ENCODE results near the gene TBC1D14.
"Not testable (repeated sequence)": the region's sequence is repeated elsewhere in the genome, so short reads cannot be mapped to it uniquely, and the experiment has no call there.

The TBC1D14 gene

GRCh38 chr4:6910340-6910959, 824 bp downstream of the TBC1D14 start:
- no peak for DNase-seq (ENCODE audit: low read depth in 2 of 2)

GRCh38 chr4:6910960-6911874, 1.6 kb downstream of the TBC1D14 start:
- no peak for DNase-seq (ENCODE audit: low read depth in 2 of 2)

GRCh38 chr4:6911917-6912316, 2.3 kb downstream of the TBC1D14 start:
- not testable (repeated sequence) for DNase-seq (ENCODE audit: low read depth in 2 of 2)

GRCh38 chr4:6912441-6912840, 2.8 kb downstream of the TBC1D14 start:
- DNase-seq (ENCODE audit: low read depth in 2 of 2), result no peak

GRCh38 chr4:6913350-6913905, 3.8 kb downstream of the TBC1D14 start:
- DNase-seq (ENCODE audit: low read depth in 2 of 2), result no peak

GRCh38 chr4:6914448-6914847, 4.8 kb downstream of the TBC1D14 start:
- no peak for DNase-seq (ENCODE audit: low read depth in 2 of 2)

GRCh38 chr4:6915041-6916005, 5.7 kb downstream of the TBC1D14 start:
- no peak for DNase-seq (ENCODE audit: low read depth in 2 of 2)

GRCh38 chr4:6916069-6916586, 6.5 kb downstream of the TBC1D14 start:
- DNase-seq (ENCODE audit: low read depth in 2 of 2), result no peak

- DNase-seq (ENCODE audit: low read depth in 2 of 2), result peak in 1 of 2 donors; percentile 33
Measured at GRCh38 chr4:6916587-6917460, 7.2 kb downstream of the TBC1D14 start.

GRCh38 chr4:6917461-6918271, 8.0 kb downstream of the TBC1D14 start:
- no peak for DNase-seq (ENCODE audit: low read depth in 2 of 2)

GRCh38 chr4:6918338-6918737, 8.7 kb downstream of the TBC1D14 start:
- DNase-seq (ENCODE audit: low read depth in 2 of 2), result no peak

- no peak for DNase-seq (ENCODE audit: low read depth in 2 of 2)
Measured at GRCh38 chr4:6920171-6920570, 10.5 kb downstream of the TBC1D14 start.

- no peak for DNase-seq (ENCODE audit: low read depth in 2 of 2)
Measured at GRCh38 chr4:6923507-6923906, 13.9 kb downstream of the TBC1D14 start.

GRCh38 chr4:6924361-6924779, 14.7 kb downstream of the TBC1D14 start:
- DNase-seq (ENCODE audit: low read depth in 2 of 2), result no peak

- DNase-seq (ENCODE audit: low read depth in 2 of 2), result no peak
Measured at GRCh38 chr4:6925357-6925836, 15.8 kb downstream of the TBC1D14 start.

- no peak for DNase-seq (ENCODE audit: low read depth in 2 of 2)
Measured at GRCh38 chr4:6926081-6926480, 16.5 kb downstream of the TBC1D14 start.

GRCh38 chr4:6926681-6927478, 17.3 kb downstream of the TBC1D14 start:
- DNase-seq (ENCODE audit: low read depth in 2 of 2), result no peak

GRCh38 chr4:6928081-6928480, 18.5 kb downstream of the TBC1D14 start:
- no peak for DNase-seq (ENCODE audit: low read depth in 2 of 2)
